Esophagus (tissue), 2 donors: ENCODE results near the gene KIF13A. TPM values are rescaled to one million over a fixed set of nuclear protein-coding genes. Genes with fewer than 3 reads are reported as not detected.
A peak's percentile ranks its signal among the peaks of the same experiment; 100 is the strongest.
"Not testable (repeated sequence)": the region's sequence is repeated elsewhere in the genome, so short reads cannot be mapped to it uniquely, and the experiment has no call there.

ENCODE experiments used
- H3K27ac ChIP-seq, 2 donors: one replicate each; pipeline ENCODE4 v1.5.1; 2013; ENCODE audit warnings: low read depth in 2 of 2, mild to moderate bottlenecking in 2 of 2, inconsistent platforms in 1 of 2, low read length in 1 of 2, moderate library complexity in 1 of 2
- H3K27me3 ChIP-seq, 2 donors: one replicate each; pipeline ENCODE4 v1.6.1; 2013; ENCODE audit warnings: low read length in 2 of 2, control low read depth in 1 of 2, mild to moderate bottlenecking in 1 of 2; ENCODE audit not compliant: insufficient read depth in 2 of 2, control insufficient read depth in 1 of 2
- H3K36me3 ChIP-seq, 2 donors: one replicate each; pipeline ENCODE4 v1.6.1; 2013; ENCODE audit warnings: low read length in 1 of 2; ENCODE audit not compliant: control insufficient read depth in 2 of 2, insufficient read depth in 2 of 2
- H3K4me1 ChIP-seq, 2 donors: one replicate each; pipeline ENCODE4 v1.6.1; 2013; ENCODE audit warnings: low read length in 1 of 2; ENCODE audit not compliant: control insufficient read depth in 2 of 2, insufficient read depth in 2 of 2
- H3K4me3 ChIP-seq, 2 donors: one replicate each; pipeline ENCODE4 v1.5.1; 2013; ENCODE audit warnings: low read length in 2 of 2, mild to moderate bottlenecking in 2 of 2, low read depth in 1 of 2, moderate library complexity in 1 of 2
- H3K9me3 ChIP-seq, 2 donors: one replicate each; pipeline ENCODE4 v1.6.1; 2013; ENCODE audit warnings: mild to moderate bottlenecking in 2 of 2, low read depth in 1 of 2, low read length in 1 of 2, moderate library complexity in 1 of 2; ENCODE audit not compliant: control insufficient read depth in 2 of 2, insufficient read depth in 1 of 2
- WGBS, 2 donors: extraction: QIAGEN DNeasy Blood & Tissue Kit; methylation state at CpG; one replicate each; pipeline ENCODE4 v1.1.7; 2013; 5-methylcytosine and 5-hydroxymethylcytosine counted together
- polyA plus RNA-seq, 2 donors: library from polyadenylated mRNA; stranded (reverse); fragments of 200-250 nt; gene quantifications; one replicate each; pipeline ENCODE4 v1.2.3, GENCODE V29; 2013
- donor health status: healthy with polysubstance abuse.
- donor health status: Bipolar disorder and iron deficiency.

The KIF13A gene
- polyA plus RNA-seq, 2 donors = 7.7 to 11.5 TPM

GRCh38 chr6:17758119-17758518, 229.3 kb downstream of the KIF13A start:
- H3K36me3 ChIP-seq = peaks cover 2 to 6% of the 10 kb centered on the region in 2 donors
- WGBS, 2 donors = 77 to 79% methylated on average over 6 of the region's 6 CpGs
- H3K27ac ChIP-seq = no peak overlapping the region
- H3K9me3 ChIP-seq = no peaks in the 10 kb centered on the region
- no peaks in the 10 kb centered on the region for H3K4me1 ChIP-seq
- H3K4me3 ChIP-seq = no peak overlapping the region
- no peaks in the 10 kb centered on the region for H3K27me3 ChIP-seq

DNA sequence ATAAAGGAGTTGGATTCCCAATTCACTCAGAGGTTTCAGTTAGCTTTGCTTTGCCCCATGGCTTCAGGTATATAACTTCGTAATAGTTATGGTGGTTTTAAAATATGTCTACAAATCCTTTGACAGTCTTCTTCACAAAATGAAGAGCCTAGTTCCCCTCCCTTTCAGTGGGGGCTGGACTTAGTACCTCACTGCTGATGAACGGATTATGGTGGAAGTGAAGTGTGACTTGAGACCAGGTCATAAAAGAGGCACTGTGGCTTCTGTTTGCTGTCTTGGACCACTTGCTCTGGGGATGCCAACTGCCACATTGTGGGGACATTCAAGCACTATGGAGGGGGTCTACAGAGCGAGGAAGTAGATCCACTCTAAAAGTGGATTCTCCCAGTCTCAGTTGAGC, 233.2 kb downstream of the KIF13A start:
- Histone ChIP-seq H3K4me3 (no peak overlapping the region), H3K36me3 (peaks cover 0 to 2% of the 10 kb centered on the region in 2 donors), H3K9me3 (no peaks in the 10 kb centered on the region), H3K27ac (no peak overlapping the region), H3K27me3 (no peaks in the 10 kb centered on the region), H3K4me1 (no peaks in the 10 kb centered on the region)
- 68 to 81% methylated on average over 3 of the region's 3 CpGs for WGBS, 2 donors

DNA sequence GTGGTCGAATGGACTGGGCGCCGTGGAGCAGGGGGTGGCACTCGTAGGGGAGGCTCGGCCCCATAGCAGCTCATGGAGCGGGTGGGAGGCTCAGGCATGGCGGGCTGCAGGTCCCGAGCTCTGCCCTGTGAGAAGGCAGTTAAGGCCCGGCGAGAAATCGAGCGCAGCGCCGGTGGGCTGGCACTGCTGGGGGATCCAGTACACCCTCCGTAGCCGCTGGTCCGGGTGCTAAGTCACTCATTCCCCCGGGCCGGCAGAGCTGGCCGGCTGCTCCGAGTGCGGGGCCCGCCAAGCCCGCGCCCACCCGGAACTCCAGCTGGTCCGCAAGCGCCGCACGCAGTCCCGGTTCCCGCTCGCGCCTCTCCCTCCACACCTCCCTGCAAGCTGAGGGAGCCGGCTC, 242.1 kb downstream of the KIF13A start:
- H3K4me1 ChIP-seq, H3K9me3 ChIP-seq, H3K36me3 ChIP-seq, H3K27ac ChIP-seq, H3K4me3 ChIP-seq, H3K27me3 ChIP-seq: not testable (repeated sequence)
- 95 to 96% methylated on average over 32 to 35 of the region's 35 CpGs for WGBS, 2 donors

DNA sequence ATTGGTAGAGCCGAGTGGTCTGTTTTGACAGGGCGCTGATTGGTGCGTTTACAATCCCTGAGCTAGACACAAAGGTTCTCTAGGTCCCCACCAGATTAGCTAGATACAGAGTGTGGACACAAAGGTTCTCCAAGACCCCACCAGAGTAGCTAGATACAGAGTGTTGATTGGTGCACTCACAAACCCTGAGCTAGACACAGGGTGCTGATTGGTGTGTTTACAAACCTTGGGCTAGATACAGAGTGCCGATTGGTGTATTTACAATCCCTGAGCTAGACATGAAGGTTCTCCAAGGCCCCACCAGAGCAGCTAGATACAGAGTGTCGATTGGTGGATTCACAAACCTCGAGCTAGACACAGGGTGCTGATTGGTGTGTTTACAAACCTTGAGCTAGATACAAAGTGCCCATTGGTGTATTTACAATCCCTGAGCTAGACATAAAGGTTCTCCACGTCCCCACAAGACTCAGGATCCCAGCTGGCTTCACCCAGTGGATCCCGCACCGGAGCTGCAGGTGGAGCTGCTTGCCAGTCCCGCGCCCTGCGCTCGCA, 242.6 kb downstream of the KIF13A start:
- not testable (repeated sequence) for H3K9me3 ChIP-seq, H3K36me3 ChIP-seq, H3K4me1 ChIP-seq, H3K27me3 ChIP-seq, H3K4me3 ChIP-seq, H3K27ac ChIP-seq
- WGBS, 2 donors = 92 to 93% methylated on average over 13 of the region's 13 CpGs

DNA sequence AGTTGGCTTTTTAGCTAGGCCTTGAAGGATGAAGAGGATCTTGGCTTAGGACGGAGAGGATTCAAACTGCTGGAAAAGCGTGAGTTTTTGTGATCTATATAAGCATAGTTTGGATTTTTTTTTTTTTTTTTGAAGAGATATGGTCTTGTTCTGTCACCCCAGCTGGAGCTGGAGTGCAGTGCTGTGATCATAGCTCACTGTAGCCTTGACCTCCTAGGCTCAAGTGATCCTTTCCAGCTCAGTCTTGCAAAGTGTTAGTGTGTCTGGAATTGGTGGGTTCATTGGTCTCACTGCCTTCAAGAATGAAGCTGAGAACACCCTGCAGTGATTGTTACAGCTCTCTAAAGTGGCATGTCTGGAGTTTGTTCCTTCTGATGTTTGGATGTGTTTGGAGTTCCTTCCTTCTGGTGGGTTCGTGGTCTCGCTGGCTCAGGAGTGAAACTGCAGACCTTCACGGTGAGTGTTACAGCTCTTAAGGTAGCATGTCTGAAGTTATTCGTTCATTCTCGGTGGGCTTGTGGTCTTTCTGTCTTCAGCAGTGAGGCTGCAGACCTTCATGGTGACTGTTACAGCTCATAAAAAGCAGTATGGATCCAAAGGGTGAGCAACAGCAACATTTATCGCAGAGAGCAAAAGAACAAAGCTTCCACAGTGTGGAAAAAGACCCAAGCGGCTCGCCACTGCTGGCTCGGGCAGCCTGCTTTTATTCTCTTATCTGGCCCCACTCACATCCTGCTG, 243.2 kb downstream of the KIF13A start:
- Histone ChIP-seq H3K27ac (no peak overlapping the region), H3K4me1 (peaks cover 0 to 8% of the 10 kb centered on the region in 2 donors), H3K4me3 (no peak overlapping the region), H3K27me3 (no peaks in the 10 kb centered on the region), H3K9me3 (no peaks in the 10 kb centered on the region), H3K36me3 (no peaks in the 10 kb centered on the region)
- 69 to 71% methylated on average over 11 of the region's 11 CpGs for WGBS, 2 donors

DNA sequence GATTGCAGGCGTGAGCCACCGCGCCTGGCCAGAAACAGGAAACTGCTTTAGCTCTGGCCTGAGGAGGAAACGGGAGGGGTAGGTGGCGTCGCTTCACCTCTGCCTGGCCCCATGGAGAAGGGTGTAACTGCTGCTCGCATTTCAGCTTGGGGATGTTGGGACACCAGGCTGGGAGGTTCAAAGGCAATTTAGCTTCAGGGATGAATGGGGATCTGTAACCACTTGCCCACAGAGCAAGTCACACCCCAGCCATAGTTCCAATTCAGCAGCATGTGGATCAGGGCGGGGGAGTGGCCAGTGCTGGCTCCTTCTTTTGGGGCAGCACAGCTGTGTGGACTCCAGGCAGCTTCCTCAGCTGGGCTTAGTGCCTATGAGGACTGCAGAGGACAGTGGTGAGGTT, 245.9 kb downstream of the KIF13A start:
- H3K4me1 ChIP-seq = peaks cover 0 to 8% of the 10 kb centered on the region in 2 donors
- no peaks in the 10 kb centered on the region for H3K9me3 ChIP-seq
- 39 to 57% methylated on average over 8 of the region's 8 CpGs for WGBS, 2 donors
- no peaks in the 10 kb centered on the region for H3K36me3 ChIP-seq
- H3K4me3 ChIP-seq = no peak overlapping the region
- H3K27me3 ChIP-seq = no peaks in the 10 kb centered on the region
- peak overlapping the region; percentile 58 to 79 for H3K27ac ChIP-seq

DNA sequence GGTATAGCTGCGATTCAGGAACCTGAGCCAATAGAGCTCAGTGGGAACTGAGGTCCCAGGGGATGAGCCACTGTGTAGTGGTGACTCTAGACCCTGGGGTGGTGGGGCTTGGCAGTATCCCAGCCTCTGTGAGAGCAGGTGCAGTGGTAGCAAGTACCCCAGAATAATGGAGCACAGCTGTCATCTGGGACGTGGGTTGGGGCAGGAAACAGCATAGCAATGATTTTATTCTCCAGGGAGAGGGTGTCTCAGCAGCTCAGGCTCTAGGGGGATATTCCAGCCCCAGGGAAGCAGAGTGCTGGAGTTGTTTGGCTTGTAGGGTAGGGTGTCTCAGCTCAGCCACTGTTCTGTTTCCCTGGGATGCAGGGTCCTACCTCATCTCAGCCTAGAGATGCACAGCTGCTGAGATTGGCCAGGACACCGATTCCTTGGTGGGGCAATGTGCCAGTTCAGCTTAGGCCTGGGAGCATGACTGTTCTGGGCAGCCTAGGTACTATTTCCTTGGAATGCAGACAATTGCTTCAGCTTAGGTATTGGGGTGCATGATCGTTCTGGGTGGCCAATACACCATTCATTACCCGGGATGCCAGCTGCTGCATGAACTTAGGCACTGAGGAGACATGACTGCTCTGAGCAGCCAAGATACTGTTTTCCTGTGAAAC, 246.7 kb downstream of the KIF13A start:
- H3K36me3 ChIP-seq = no peaks in the 10 kb centered on the region
- no peaks in the 10 kb centered on the region for H3K9me3 ChIP-seq
- no peak overlapping the region for H3K4me3 ChIP-seq
- H3K4me1 ChIP-seq = peaks cover 0 to 8% of the 10 kb centered on the region in 2 donors
- WGBS, 2 donors = 38 to 46% methylated on average over 5 of the region's 5 CpGs
- no peaks in the 10 kb centered on the region for H3K27me3 ChIP-seq
- peak overlapping the region; percentile 53 to 58 for H3K27ac ChIP-seq

GRCh38 chr6:17737704-17738252, 249.7 kb downstream of the KIF13A start:
- 91 to 100% methylated on average over 1 of the region's 1 CpG for WGBS, 2 donors
- H3K4me3 ChIP-seq = no peak overlapping the region

DNA sequence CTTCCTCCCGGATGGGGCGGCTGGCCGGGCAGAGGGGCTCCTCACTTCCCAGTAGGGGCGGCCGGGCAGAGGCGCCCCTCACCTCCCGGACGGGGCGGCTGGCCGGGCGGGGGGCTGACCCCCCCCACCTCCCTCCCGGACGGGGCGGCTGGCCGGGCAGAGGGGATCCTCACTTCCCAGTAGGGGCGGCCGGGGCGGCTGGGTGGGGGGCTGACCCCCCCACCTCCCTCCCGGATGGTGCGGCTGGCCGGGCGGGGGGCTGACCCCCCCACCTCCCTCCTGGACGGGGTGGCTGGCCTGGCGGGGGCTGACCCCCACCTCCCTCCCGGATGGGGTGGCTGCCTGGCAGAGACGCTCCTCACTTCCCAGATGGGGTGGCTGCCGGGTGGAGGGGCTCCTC, 252.1 kb downstream of the KIF13A start:
- H3K27me3 ChIP-seq, H3K4me3 ChIP-seq, H3K9me3 ChIP-seq, H3K36me3 ChIP-seq, H3K4me1 ChIP-seq, H3K27ac ChIP-seq: not testable (repeated sequence)
- 96% methylated on average over 9 to 24 of the region's 27 CpGs for WGBS, 2 donors

More at GRCh38 chr6:17737704-17738252, 249.7 kb downstream of the KIF13A start:
- Histone ChIP-seq H3K36me3 (no peaks in the 10 kb centered on the region), H3K4me1 (peaks cover 0 to 8% of the 10 kb centered on the region in 2 donors), H3K27me3 (no peaks in the 10 kb centered on the region), H3K27ac (no peak overlapping the region), H3K9me3 (no peaks in the 10 kb centered on the region)
